MG63 (cell line): ENCODE results near the gene MAGEB2. TPM values are rescaled to one million over a fixed set of nuclear protein-coding genes. Genes with fewer than 3 reads are reported as not detected.

Source experiments
- DNase-seq: peaks from one replicate; pipeline ENCODE4 v3.0.0-alpha.2; 2020
- H3K27me3 ChIP-seq: fragments of 250-450 bp; sonication (Bioruptor Pico); 2 replicates; pipeline ENCODE4 v1.5.1; 2020; ENCODE audit warnings: mild to moderate bottlenecking, moderate library complexity
- H3K36me3 ChIP-seq: fragments of 250-450 bp; sonication (Bioruptor Pico); 2 replicates; pipeline ENCODE4 v1.5.1; 2020; ENCODE audit warnings: mild to moderate bottlenecking, moderate library complexity
- H3K4me3 ChIP-seq: fragments of 250-450 bp; sonication (Bioruptor Pico); 2 replicates; pipeline ENCODE4 v1.5.1; 2020; ENCODE audit warnings: mild to moderate bottlenecking, moderate library complexity
- H3K9me3 ChIP-seq: fragments of 250-450 bp; sonication (Bioruptor Pico); 2 replicates; pipeline ENCODE4 v1.5.1; 2020; ENCODE audit warnings: mild to moderate bottlenecking, moderate library complexity
- total RNA-seq: library from RNA; depleted of rRNA; stranded (reverse); fragments of >200 nt; shearing (Covaris generic); gene quantifications from 2 replicates; pipeline ENCODE4 v1.2.3, GENCODE V29; 2014; ENCODE audit warnings: low replicate concordance; rRNA removed

The MAGEB2 gene
- total RNA-seq, 1 experiment from 2014 or later: not detected

GRCh38 chrX:30253257-30253656, 37.9 kb downstream of the MAGEB2 start:
- H3K27me3 ChIP-seq: no peaks in the 10 kb centered on the region
- no peak for DNase-seq
- H3K36me3 ChIP-seq: no peaks in the 10 kb centered on the region
- no peak overlapping the region for H3K4me3 ChIP-seq
- H3K9me3 ChIP-seq: no peaks in the 10 kb centered on the region

- DNase-seq: no peak
- no peak overlapping the region for H3K4me3 ChIP-seq
- no peaks in the 10 kb centered on the region for H3K27me3 ChIP-seq
- no peaks in the 10 kb centered on the region for H3K36me3 ChIP-seq
- no peaks in the 10 kb centered on the region for H3K9me3 ChIP-seq
These were observed 44.6 kb downstream of the MAGEB2 start for GRCh38 chrX:30259927-30260326.

- no peak for DNase-seq
- Histone ChIP-seq H3K9me3 (no peaks in the 10 kb centered on the region), H3K27me3 (no peaks in the 10 kb centered on the region), H3K36me3 (no peaks in the 10 kb centered on the region), H3K4me3 (no peak overlapping the region)
These were observed 45.6 kb downstream of the MAGEB2 start for GRCh38 chrX:30261012-30261411.

- no peaks in the 10 kb centered on the region for H3K27me3 ChIP-seq
- H3K36me3 ChIP-seq: no peaks in the 10 kb centered on the region
- no peak overlapping the region for H3K4me3 ChIP-seq
- no peaks in the 10 kb centered on the region for H3K9me3 ChIP-seq
- DNase-seq: no peak
These were observed 47.4 kb downstream of the MAGEB2 start for GRCh38 chrX:30262763-30263162.

Other genes starting within 250 kb of the MAGEB2 start
- gene MAGEB3, start 15.1 kb downstream of the MAGEB2 start, total RNA-seq: not detected in 2 replicates
- not detected in 2 replicates for gene MAGEB4, start 26.4 kb downstream of the MAGEB2 start, total RNA-seq
- gene MAGEB1, start 31.6 kb downstream of the MAGEB2 start, total RNA-seq: not detected in 2 replicates
- not detected in 2 replicates for gene NR0B1, start 93.8 kb downstream of the MAGEB2 start, total RNA-seq